ENCODE measurements around the gene DYNLRB1. TPM values are rescaled to one million over a fixed set of nuclear protein-coding genes. Genes with fewer than 3 reads are reported as not detected.

Gene DYNLRB1
- total RNA-seq, 6 donors from 2014 or later = 77.5 to 156 (median 122) TPM

DNA sequence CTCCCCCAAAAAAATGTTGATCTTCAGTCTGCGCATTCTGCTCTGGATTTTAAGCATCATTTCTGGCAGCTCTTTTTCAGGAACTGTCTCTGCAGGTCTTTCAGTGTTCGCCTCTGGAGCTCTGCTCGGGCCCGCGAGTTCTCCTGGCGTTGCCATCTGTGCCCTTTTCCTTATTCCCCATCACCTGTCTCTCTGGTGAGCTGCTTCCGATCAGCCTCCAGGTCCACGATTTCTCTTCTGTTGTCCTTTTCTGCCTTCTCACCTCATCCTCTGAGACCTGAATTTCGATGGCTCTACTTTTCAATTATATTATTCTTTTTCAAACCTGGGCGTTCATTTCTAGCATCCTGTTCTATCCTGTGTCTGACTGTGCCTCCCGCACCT, 41.7 kb downstream of the DYNLRB1 start:
- DNase-seq (no peak), ATAC-seq (ENCODE audit: low FRiP score in 2 of 2) (no peak)
- Histone ChIP-seq H3K27me3 (no peaks in the 10 kb centered on the region), H3K4me1 (peaks cover 6 to 25% (median 11%) of the 10 kb centered on the region in 4 donors), H3K27ac (peak overlapping the region; percentile 93 to 98 (median 94)), H3K4me3 (peak overlapping the region; percentile 72 to 90 (median 80)), H3K9me3 (no peaks in the 10 kb centered on the region), H3K36me3 (no peaks in the 10 kb centered on the region)
- WGBS, 2 donors = 24 to 35% methylated on average over 11 of the region's 11 CpGs
- no peak for TF ChIP-seq POLR2A (IDR thresholded peaks at IDR 0.05)
- no peak for TF ChIP-seq CTCF (IDR thresholded peaks at IDR 0.05)
- TF ChIP-seq POLR2AphosphoS5 (IDR thresholded peaks at IDR 0.05) = no peak
- TF ChIP-seq EP300 (IDR thresholded peaks at IDR 0.05) = no peak

DNA sequence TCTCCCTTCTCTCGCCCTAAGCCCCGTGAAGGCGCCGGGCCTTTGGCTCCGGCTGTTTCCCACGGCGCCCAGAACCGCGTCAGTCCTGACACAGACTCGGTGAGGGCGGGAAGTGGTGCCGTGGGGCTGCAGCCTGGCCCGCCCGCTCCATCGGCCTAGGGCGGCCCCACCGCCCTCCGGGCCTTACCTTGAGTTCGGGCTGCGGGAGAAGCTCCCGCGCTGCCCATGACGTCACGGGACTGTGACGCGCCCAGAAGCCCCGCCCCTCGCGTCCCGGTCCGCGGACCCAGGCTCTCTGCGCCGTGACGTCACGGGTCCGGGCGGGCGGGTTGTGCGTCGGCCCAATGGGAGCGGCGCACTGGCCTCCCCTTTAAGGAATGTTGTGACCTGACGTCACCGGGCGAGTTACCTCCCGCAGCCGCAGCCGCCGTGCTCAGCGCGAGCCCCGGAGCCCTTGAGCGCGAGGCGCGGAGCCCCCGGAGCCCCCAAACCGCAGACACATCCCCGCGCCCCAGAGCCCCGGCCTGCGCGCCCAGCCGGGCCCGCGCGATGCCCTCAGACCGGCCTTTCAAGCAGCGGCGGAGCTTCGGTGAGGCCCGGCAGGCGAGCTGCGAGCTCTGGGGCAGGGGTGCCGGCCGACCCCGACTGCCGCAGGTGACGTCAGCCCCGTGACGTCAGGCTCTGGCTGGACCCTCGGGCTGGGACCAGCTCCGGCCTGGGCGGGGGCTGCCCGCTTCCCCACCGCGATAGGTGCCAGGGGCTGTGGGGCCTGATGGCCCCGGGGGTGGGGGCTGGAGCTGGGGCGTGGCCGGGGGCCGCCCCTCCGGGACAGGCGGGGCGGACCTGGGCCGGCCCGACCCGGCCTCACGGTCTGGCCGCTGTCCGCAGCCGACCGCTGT, 42.3 kb downstream of the DYNLRB1 start, which contains the start of gene MAP1LC3A:
Gene MAP1LC3A (plus strand): TSS at position 399 of the 899 bp plus-strand sequence. CDS start 151 bp downstream, at position 550.
- peak within 1 kb of the TSS; percentile 72 to 90 (median 80) for H3K4me3 ChIP-seq
- H3K9me3 ChIP-seq = no peaks in the 10 kb centered on the region
- DNase-seq = peak; percentile 98 to 100
- TF ChIP-seq CTCF (IDR thresholded peaks at IDR 0.05) = peak in 4 of 6 experiments; percentile 9 to 46 (median 25)
- peak in 3 of 4 donors; percentile 47 to 74 (median 62) for TF ChIP-seq POLR2A (IDR thresholded peaks at IDR 0.05)
- peak in 1 of 2 donors; percentile 78 for TF ChIP-seq POLR2AphosphoS5 (IDR thresholded peaks at IDR 0.05)
- no peak for TF ChIP-seq EP300 (IDR thresholded peaks at IDR 0.05)
- H3K4me1 ChIP-seq = peaks cover 6 to 22% (median 11%) of the 10 kb centered on the region in 4 donors
- H3K36me3 ChIP-seq = no peaks in the 10 kb centered on the region
- peak; percentile 91 to 96 for ATAC-seq (ENCODE audit: low FRiP score in 2 of 2)
- H3K27ac ChIP-seq = peak within 1 kb of the TSS; percentile 93 to 98 (median 94)
- H3K27me3 ChIP-seq = no peaks in the 10 kb centered on the region
- WGBS, 2 donors = 0 to 1% methylated on average over 18 to 40 of the region's 103 CpGs

- no peak for ATAC-seq (ENCODE audit: low FRiP score in 2 of 2)
- Histone ChIP-seq H3K9me3 (no peaks in the 10 kb centered on the region), H3K27me3 (no peaks in the 10 kb centered on the region), H3K4me3 (peak overlapping the region; percentile 72 to 90 (median 80)), H3K36me3 (no peaks in the 10 kb centered on the region), H3K4me1 (peaks cover 6 to 18% (median 9%) of the 10 kb centered on the region in 4 donors), H3K27ac (peak overlapping the region; percentile 93 to 98 (median 94))
- 73 to 75% methylated on average over 24 to 37 of the region's 43 CpGs for WGBS, 2 donors
- DNase-seq = peak in 1 of 2 donors; percentile 86
- no peak for TF ChIP-seq CTCF (IDR thresholded peaks at IDR 0.05)
- TF ChIP-seq POLR2A (IDR thresholded peaks at IDR 0.05) = no peak
- TF ChIP-seq POLR2AphosphoS5 (IDR thresholded peaks at IDR 0.05) = no peak
- TF ChIP-seq EP300 (IDR thresholded peaks at IDR 0.05) = no peak
Observed at GRCh38 chr20:34559311-34560140, 43.3 kb downstream of the DYNLRB1 start.

DNA sequence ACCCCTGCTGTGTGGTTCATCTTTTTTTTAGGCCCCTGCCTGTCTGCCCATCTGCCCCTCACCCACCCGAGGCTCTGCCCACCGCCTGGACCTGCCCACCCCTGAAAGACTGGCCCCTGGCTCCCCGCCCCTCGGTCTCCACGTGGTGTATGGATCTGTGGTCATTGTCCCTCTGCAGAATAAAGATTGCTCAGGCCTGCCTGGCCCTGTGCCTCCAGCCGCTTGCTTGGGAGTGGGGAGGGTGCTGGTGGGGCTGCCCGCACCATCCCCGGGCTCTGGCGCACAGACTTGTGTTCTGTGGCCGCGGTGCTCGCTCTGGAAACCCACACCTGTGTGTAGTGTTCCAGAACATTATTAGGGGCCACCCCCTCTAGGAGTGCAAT, 43.9 kb downstream of the DYNLRB1 start:
- peaks cover 6 to 18% (median 9%) of the 10 kb centered on the region in 4 donors for H3K4me1 ChIP-seq
- DNase-seq (no peak), ATAC-seq (ENCODE audit: low FRiP score in 2 of 2) (no peak)
- H3K27ac ChIP-seq = peak overlapping the region in 3 of 4 donors; percentile 93 to 98 (median 94)
- no peaks in the 10 kb centered on the region for H3K27me3 ChIP-seq
- TF ChIP-seq CTCF (IDR thresholded peaks at IDR 0.05) (no peak), POLR2AphosphoS5 (IDR thresholded peaks at IDR 0.05) (no peak), EP300 (IDR thresholded peaks at IDR 0.05) (no peak), POLR2A (IDR thresholded peaks at IDR 0.05) (no peak)
- no peaks in the 10 kb centered on the region for H3K36me3 ChIP-seq
- 81 to 90% methylated on average over 4 to 12 of the region's 12 CpGs for WGBS, 2 donors
- H3K4me3 ChIP-seq = no peak overlapping the region
- H3K9me3 ChIP-seq = no peaks in the 10 kb centered on the region
